A549 treated with CpdA at 1 μM for 4 hours (cell line): ENCODE data around the gene CLIC6. TPM values are rescaled to one million over a fixed set of nuclear protein-coding genes. Genes with fewer than 3 reads are reported as not detected.

Experiments used
- total RNA-seq: library from RNA; stranded (reverse); fragments of 200-300 nt; extraction: Qiagen RNA extraction; gene quantifications from 5 replicates; pipeline ENCODE4 v1.2.3, GENCODE V29; 2022; ENCODE audit warnings: low read depth

CLIC6 gene
- total RNA-seq: 0.04 to 0.16 TPM (median 0.05 TPM) in 4 of 5 replicates, not detected in the other

GRCh38 chr21:34668803-34669148, at the start of gene CLIC6:
Gene CLIC6, plus strand, starts transcription at chr21:34668994. Its CDS starts 395 bp downstream, at chr21:34669389.

Other genes with a start within 250 kb of the CLIC6 start
- not detected in 5 replicates for gene SMIM34, start 245.0 kb upstream of the CLIC6 start, total RNA-seq
- not detected in 5 replicates for gene KCNE1, start 156.8 kb upstream of the CLIC6 start, total RNA-seq
- 8.2 to 11.3 TPM (median 10.0 TPM) in 5 replicates for gene RCAN1, start 53.9 kb upstream of the CLIC6 start, total RNA-seq